ENCODE measurements around the gene OPN5.

The OPN5 gene

DNA sequence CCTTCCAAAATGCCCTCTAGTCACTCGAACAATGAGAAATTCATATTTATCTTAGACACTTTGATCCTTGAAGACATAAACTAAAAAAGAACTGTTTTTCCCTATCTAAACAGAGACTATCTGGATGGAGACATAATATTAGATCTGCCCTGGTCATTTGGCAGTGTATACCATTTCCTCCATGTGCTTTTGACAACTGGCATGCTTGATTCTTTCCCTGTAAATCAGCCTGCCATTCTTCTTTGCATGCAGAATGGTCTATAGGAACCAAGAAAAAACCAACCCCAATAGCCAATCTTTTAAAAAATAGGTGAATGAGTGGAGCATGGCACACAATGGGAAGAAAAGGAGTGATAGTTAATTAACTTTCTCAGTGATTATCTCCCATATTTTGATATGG, 93.8 kb downstream of the OPN5 start:
- no peak for DNase-seq
